RWPE1 (cell line): Measurements from ENCODE around the gene CTDSPL.

ENCODE experiments used
- CTCF ChIA-PET: fragments of 350-600 bp; sonication (Branson Sonifier 250); formaldehyde crosslinking; extraction: SDS; loops from one replicate; lab custom pipeline; 2021; lab: Yijun Ruan, JAX
- POLR2A ChIA-PET: fragments of 400-600 bp; formaldehyde crosslinking; extraction: SDS; loops from one replicate; lab custom pipeline; 2020; ENCODE audit warnings: antibody characterized with exemption; ENCODE audit not compliant: low non-redundant PET; lab: Yijun Ruan, JAX
- DNase-seq: peaks from one replicate; pipeline ENCODE4 v3.0.0; 2012; ENCODE audit warnings: low spot score
- H3K27ac ChIP-seq: fragments of 450-650 bp; 2 replicates; pipeline ENCODE4 v1.5.1; 2017
- CTCF ChIP-seq: fragments of 450-650 bp; conservative IDR thresholded peaks from 2 replicates; pipeline ENCODE4 v1.5.1; 2017; ENCODE audit warnings: low read depth, mild to moderate bottlenecking

CTDSPL gene

DNA sequence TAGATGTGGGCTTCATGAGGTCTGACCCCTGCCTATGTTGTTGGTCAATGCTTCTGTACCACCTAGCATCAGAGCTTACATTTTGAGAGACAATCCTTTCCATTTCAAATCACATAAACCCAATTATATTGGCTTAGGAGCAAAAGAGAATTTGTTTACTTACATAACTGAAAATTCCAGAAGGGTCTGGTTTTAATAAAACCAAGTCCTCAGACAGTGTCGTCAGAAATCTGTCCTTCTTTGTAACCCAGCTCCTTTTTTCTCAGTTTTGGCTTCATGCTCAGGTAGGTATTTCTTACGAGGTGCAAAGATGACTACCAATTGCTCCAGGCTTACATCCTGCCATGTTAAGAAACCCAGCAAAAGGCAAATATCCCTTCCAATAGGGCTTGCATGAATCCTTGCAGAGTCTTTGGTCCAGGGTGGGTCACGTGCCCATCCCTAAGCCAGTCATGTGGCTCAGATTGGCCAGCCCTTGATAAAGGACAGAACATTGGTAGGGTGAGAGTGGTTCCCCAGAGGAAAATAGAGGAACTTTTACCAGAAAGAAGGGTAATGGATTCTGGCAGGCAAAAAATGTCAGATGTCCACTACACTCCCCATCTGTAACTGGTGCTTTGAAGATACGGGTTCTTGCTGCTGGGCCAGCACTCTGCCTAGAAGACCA, 78.7 kb downstream of the CTDSPL start:
- TF ChIP-seq CTCF = no peak
- POLR2A ChIA-PET = no interaction called here

GRCh38 chr3:37941608-37942508, 80.2 kb downstream of the CTDSPL start:
- DNase-seq = no peak
- ChIA-PET CTCF (interaction anchor here (0.8 kb wide), 1 partner anchor 157 kb away, joined by 4 read pairs; no protein-coding TSS in a partner anchor), POLR2A (no interaction called here)

More for the DNA sequence above, 78.7 kb downstream of the CTDSPL start:
- no peak overlapping the region for H3K27ac ChIP-seq
- CTCF ChIA-PET = no interaction called here
- no peak for DNase-seq

GRCh38 chr3:37942646-37943045, 81.0 kb downstream of the CTDSPL start:
- ChIA-PET POLR2A (no interaction called here), CTCF (interaction anchor here (0.8 kb wide), 1 partner anchor 158 kb away, joined by 4 read pairs; no protein-coding TSS in a partner anchor)
- TF ChIP-seq CTCF = no peak
- no peak overlapping the region; the same call in 1 of the 2 replicates for H3K27ac ChIP-seq
- no peak for DNase-seq

More at GRCh38 chr3:37941608-37942508, 80.2 kb downstream of the CTDSPL start:
- H3K27ac ChIP-seq = peak overlapping the region; percentile 44; the same call in 1 of the 2 replicates
- no peak for TF ChIP-seq CTCF

DNA sequence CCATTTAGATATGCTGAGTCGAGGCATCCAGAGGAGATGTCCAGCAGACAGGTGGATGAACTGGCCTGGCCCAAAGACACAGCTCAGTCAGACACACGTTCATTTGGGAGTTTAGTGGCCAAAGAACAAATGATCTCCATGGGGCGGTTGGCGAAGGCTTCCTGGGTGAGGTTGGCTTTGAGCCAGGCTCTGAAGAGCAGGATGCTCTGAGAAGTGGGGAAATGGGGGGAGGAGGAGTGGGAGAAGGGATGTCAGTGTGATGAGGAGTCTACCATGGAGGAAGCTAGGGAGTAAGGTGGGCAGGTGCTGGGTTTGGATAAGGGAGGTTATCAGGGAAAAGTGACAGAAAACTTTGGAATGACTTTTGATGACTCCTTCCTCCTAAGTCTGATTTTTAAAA, 81.4 kb downstream of the CTDSPL start:
- ChIA-PET CTCF (no interaction called here), POLR2A (no interaction called here)
- TF ChIP-seq CTCF = no peak
- H3K27ac ChIP-seq = peak overlapping the region; percentile 28; the same call in 1 of the 2 replicates
- DNase-seq = no peak

DNA sequence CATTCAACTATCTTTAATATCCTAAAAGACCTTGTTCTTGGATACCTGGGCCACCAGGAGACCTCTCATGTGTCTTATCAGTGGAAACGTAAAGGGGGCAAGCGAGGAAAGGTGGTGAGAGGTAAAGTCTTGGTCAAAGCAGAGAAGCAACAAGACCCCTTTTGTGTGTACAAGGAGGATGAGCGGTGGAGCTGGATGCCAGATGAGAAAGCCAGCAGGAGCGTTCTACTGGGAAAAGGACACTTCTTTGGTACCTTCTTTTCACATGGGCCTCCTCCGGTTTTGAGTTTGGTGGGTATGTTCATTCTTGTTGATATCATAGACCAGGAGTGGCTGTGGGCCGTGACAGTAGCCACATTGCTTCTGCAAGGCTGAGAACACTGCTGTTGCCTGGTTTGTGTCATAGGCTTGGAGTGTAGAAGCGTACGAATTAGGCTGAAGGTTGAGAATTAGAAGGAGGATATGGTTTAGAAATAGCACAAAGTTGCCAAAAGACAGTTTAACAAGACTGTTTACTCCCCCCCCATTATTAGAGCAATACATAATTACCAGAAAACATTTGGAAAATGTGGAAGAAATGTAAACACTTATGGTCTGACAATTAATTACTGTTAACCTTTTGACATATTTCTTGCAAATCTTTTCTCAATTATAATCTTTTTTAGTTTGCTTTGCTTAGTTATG, 82.1 kb downstream of the CTDSPL start:
- POLR2A ChIA-PET = interaction anchor here (0.6 kb wide), 1 partner anchor 193 kb away, joined by 3 read pairs; the partner anchor contains the start of gene ACAA1
- TF ChIP-seq CTCF = no peak
- H3K27ac ChIP-seq = peak overlapping the region; percentile 61; the same call in 1 of the 2 replicates
- CTCF ChIA-PET = interaction anchor here (0.7 kb wide), 1 partner anchor 23 kb away, joined by 3 read pairs; no protein-coding TSS in a partner anchor
- DNase-seq = no peak
